Right ventricle myocardium inferior (tissue), 1 donor: ENCODE measurements around the gene EPC1. TPM values are rescaled to one million over a fixed set of nuclear protein-coding genes. Genes with fewer than 3 reads are reported as not detected.
"Not testable (repeated sequence)": the region's sequence is repeated elsewhere in the genome, so short reads cannot be mapped to it uniquely, and the experiment has no call there.

Experiments
- ATAC-seq: fragments of 200-7000 bp; cut with Tn5 transposase; one replicate; pipeline ENCODE4 v1.9.1; 2020; ENCODE audit warnings: mild to moderate bottlenecking, moderate library complexity
- DNase-seq: peaks from one replicate; pipeline ENCODE4 v3.0.0; 2021; ENCODE audit errors: missing footprints
- intact Hi-C: fragments of 100-400 bp; cut with DNase I; formaldehyde crosslinking; loops from one replicate; pipeline ENCODE4 v1.11.0; 2022
- total RNA-seq: library from RNA; stranded (reverse); fragmentation: NEBNext Ultra II Directional; extraction: Animal tissue kit (Norgen Biotek cat#: 25700); gene quantifications from one replicate; pipeline ENCODE4 v1.2.1, GENCODE V29; 2021
- donor health status: DM: no; HTN: yes; CAD: no; lungs with severe emphysema.

EPC1 gene
- total RNA-seq, 1 donor from 2014 or later: 18.0 TPM

- ATAC-seq: no peak
- intact Hi-C loops: no loop called here
- no peak for DNase-seq
These were observed 120.3 kb downstream of the EPC1 start for GRCh38 chr10:32226624-32227023.

GRCh38 chr10:32225976-32226375, 121.0 kb downstream of the EPC1 start:
- DNase-seq (no peak), ATAC-seq (no peak)
- intact Hi-C loops: no loop called here

- ATAC-seq, intact Hi-C loops, DNase-seq: not testable (repeated sequence)
These were observed 124.6 kb downstream of the EPC1 start for GRCh38 chr10:32222376-32222775.

- intact Hi-C loops: loop anchor here (10.0 kb wide), 1 partner anchor 354 kb away; no protein-coding TSS in a partner anchor
- DNase-seq, ATAC-seq: not testable (repeated sequence)
These were observed 127.8 kb downstream of the EPC1 start for GRCh38 chr10:32219156-32219555.

GRCh38 chr10:32218206-32219044, 128.5 kb downstream of the EPC1 start:
- not testable (repeated sequence) for ATAC-seq, DNase-seq
- intact Hi-C loops: loop anchor here (10.0 kb wide), 1 partner anchor 354 kb away; no protein-coding TSS in a partner anchor

Other genes starting within 250 kb of the EPC1 start
- 22.2 TPM for gene CCDC7, start 99.0 kb upstream of the EPC1 start, total RNA-seq